HPDE6-E6E7 (cell line): ENCODE results near the gene DGCR6.
"Not testable (repeated sequence)": the region's sequence is repeated elsewhere in the genome, so short reads cannot be mapped to it uniquely, and the experiment has no call there.

Source experiments
- DNase-seq: peaks from one replicate; pipeline ENCODE4 v3.0.0; 2011; ENCODE audit warnings: missing footprints; ENCODE audit errors: extremely low spot score

Gene DGCR6

DNA sequence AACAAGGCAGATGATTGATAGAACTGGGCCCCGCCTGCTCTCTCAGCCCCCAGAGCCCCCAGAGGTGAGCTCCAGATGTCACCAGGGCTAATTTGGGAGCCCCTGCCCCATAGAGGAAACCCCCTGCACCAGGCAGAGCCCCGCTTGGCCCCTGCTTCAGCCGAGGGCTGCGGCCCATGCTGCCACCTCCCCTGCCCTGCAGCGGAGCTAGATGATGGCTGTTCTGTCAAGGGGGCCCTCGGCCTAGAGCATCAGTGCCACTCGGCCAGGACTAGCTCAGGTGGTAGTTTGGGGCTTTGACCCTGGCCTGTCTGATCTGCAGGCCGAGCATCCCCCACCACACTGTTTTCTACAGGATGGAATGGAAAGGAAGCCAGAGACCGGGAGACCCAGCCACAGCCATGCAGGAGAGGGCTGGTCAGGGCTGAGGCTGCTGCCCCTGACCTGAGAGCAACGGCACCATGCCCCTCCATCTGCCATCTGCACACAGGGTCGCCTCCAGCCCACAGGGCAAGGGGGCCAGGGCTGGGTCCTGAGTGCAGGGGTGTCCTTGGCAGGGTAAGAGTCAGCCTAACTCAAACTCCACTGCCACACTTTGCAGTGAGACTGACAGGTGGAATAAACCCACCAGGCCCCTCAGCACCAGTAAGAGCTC, 54.2 kb downstream of the DGCR6 start:
- DNase-seq: not testable (repeated sequence)

DNA sequence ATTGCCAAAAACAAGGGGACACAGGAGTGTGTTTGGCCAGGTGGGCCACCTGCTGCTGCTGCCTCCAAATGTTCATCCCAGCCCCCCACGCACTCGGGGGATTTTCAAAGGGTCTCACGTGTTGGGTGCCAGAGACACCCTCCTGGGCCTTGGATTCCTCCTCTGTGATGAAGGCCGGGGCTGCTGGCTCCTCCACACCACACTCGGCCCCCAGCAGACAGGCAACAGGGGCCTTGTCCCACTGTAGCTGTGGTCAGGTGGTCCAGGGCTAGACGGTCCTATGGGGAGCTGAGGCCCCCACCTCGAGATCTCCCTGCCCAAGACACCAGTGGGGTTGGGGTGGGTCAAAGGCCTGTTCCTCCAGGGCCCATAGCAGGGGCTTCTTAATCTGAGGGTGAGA, 55.1 kb downstream of the DGCR6 start:
- DNase-seq: not testable (repeated sequence)
